DND-41 (cell line): ENCODE results near the gene HYCC2.

ENCODE experiments used
- CTCF ChIP-seq: IDR thresholded peaks from 2 replicates; pipeline ENCODE4 v1.5.1; 2012; ENCODE audit warnings: borderline replicate concordance, low read length, moderate library complexity, mild to moderate bottlenecking; ENCODE audit not compliant: poor library complexity, severe bottlenecking; ENCODE audit errors: extremely low read depth
- EZH2 ChIP-seq: IDR thresholded peaks from 3 replicates; pipeline ENCODE4 v1.6.1; 2012; ENCODE audit warnings: borderline replicate concordance, low read depth, mild to moderate bottlenecking, moderate library complexity, low read length, inconsistent platforms; ENCODE audit not compliant: severe bottlenecking

GRCh38 chr2:201090574-201090973 is 19.1 kb upstream of the HYCC2 start:
- TF ChIP-seq CTCF (no peak), EZH2 (no peak)
